ENCODE data around the gene PSME2.

DNA sequence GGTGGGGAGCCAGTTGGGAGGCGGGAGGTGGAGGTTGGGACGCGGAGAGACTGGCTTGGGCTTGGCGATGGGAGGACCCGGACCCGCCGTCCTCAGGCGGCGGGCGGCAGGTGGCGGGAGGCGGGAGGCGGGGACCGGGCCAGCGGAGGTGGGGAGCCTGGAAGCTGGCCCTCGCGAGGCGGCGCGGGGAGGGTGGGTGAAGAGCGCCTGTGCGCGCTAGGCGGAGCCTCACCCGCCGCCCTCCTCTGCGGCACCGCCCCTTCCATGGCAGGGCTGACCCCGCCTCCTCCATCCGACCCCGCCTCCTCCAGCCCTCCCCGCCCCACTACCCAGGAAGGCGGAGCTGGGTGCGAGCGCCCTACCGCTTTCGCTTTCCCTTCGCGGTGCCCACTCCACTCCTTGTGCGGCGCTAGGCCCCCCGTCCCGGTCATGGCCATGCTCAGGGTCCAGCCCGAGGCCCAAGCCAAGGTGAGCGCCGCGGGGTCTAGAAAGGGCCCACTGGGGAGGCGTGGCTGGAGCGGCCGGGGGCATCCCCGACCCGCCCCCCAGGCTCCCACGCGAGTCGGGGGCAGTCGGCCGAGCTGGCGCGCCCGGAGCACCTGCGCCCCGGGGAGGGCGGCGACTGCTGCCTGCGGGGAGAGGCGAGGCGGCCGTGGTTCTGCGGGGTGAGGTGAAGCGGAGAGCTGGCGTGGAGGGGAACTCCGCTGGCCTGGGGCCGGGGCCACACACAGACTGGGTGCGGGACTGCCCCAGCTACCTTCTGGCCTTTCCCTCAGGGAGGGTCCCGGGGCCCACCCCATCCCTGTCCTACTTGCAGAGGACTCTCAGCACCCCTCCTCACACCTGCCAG lies 10.4 kb downstream of the PSME2 start, which contains the start of gene PSME1:
- TF ChIP-seq, protein P1, sequence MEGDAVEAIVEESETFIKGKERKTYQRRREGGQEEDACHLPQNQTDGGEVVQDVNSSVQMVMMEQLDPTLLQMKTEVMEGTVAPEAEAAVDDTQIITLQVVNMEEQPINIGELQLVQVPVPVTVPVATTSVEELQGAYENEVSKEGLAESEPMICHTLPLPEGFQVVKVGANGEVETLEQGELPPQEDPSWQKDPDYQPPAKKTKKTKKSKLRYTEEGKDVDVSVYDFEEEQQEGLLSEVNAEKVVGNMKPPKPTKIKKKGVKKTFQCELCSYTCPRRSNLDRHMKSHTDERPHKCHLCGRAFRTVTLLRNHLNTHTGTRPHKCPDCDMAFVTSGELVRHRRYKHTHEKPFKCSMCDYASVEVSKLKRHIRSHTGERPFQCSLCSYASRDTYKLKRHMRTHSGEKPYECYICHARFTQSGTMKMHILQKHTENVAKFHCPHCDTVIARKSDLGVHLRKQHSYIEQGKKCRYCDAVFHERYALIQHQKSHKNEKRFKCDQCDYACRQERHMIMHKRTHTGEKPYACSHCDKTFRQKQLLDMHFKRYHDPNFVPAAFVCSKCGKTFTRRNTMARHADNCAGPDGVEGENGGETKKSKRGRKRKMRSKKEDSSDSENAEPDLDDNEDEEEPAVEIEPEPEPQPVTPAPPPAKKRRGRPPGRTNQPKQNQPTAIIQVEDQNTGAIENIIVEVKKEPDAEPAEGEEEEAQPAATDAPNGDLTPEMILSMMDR (IDR thresholded peaks at IDR 0.05): no peak
- TF ChIP-seq, protein P2, sequence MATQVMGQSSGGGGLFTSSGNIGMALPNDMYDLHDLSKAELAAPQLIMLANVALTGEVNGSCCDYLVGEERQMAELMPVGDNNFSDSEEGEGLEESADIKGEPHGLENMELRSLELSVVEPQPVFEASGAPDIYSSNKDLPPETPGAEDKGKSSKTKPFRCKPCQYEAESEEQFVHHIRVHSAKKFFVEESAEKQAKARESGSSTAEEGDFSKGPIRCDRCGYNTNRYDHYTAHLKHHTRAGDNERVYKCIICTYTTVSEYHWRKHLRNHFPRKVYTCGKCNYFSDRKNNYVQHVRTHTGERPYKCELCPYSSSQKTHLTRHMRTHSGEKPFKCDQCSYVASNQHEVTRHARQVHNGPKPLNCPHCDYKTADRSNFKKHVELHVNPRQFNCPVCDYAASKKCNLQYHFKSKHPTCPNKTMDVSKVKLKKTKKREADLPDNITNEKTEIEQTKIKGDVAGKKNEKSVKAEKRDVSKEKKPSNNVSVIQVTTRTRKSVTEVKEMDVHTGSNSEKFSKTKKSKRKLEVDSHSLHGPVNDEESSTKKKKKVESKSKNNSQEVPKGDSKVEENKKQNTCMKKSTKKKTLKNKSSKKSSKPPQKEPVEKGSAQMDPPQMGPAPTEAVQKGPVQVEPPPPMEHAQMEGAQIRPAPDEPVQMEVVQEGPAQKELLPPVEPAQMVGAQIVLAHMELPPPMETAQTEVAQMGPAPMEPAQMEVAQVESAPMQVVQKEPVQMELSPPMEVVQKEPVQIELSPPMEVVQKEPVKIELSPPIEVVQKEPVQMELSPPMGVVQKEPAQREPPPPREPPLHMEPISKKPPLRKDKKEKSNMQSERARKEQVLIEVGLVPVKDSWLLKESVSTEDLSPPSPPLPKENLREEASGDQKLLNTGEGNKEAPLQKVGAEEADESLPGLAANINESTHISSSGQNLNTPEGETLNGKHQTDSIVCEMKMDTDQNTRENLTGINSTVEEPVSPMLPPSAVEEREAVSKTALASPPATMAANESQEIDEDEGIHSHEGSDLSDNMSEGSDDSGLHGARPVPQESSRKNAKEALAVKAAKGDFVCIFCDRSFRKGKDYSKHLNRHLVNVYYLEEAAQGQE (IDR thresholded peaks at IDR 0.05; ENCODE audit: insufficient read depth in 1 of 2, low read depth in 2 of 2, low read length in 1 of 2): no peak
- TF ChIP-seq SIN3A (IDR thresholded peaks at IDR 0.05; ENCODE audit: borderline replicate concordance, insufficient read depth, low read depth, low read length) (0 out of 2 replicates have a peak, but pooled peaks have one; percentile 70), POLR2AphosphoS5 (IDR thresholded peaks at IDR 0.05; ENCODE audit: low read depth, low read length) (peak; percentile 33; the same call in 1 of the 2 replicates)
